GM11168 (cell line): ENCODE measurements around the gene CYB561D2.

ENCODE experiments used
- in situ Hi-C: fragments of 300-500 bp; cut with MboI; formaldehyde crosslinking; loops from one replicate; pipeline ENCODE4 v1.12.0; 2022; ENCODE audit warnings: low sequenced_read_pairs; ENCODE audit not compliant: unreplicated experiment

Gene CYB561D2

GRCh38 chr3:50340448-50341329 is 10.0 kb upstream of the CYB561D2 start, which contains the start of gene RASSF1:
TSS of gene RASSF1 (minus strand) at chr3:50340836. CDS start at chr3:50340805, 31 bp downstream.
- in situ Hi-C loops, result no loop called here

GRCh38 chr3:50341537-50341936 is 9.1 kb upstream of the CYB561D2 start:
- in situ Hi-C loops, result no loop called here

- in situ Hi-C loops, result no loop called here
Observed at GRCh38 chr3:50341996-50342650, 8.5 kb upstream of the CYB561D2 start.

- in situ Hi-C loops, result no loop called here
Observed at GRCh38 chr3:50342813-50343633, 7.6 kb upstream of the CYB561D2 start.

GRCh38 chr3:50345008-50345407 is 5.7 kb upstream of the CYB561D2 start:
- in situ Hi-C loops, result no loop called here

- in situ Hi-C loops, result no loop called here
Observed at GRCh38 chr3:50345586-50346234, 5.0 kb upstream of the CYB561D2 start, which contains the start of gene ZMYND10. TSS of gene ZMYND10 (minus strand) at chr3:50345732. CDS start at chr3:50345579, 153 bp downstream.

GRCh38 chr3:50347187-50347813 is 3.4 kb upstream of the CYB561D2 start:
- in situ Hi-C loops, result no loop called here

- in situ Hi-C loops, result no loop called here
Observed at GRCh38 chr3:50350213-50350526, 492 bp upstream of the CYB561D2 start.

- in situ Hi-C loops, result no loop called here
Observed at GRCh38 chr3:50351323-50351697, 648 bp downstream of the CYB561D2 start.

GRCh38 chr3:50352781-50353180 is 2.1 kb downstream of the CYB561D2 start:
- in situ Hi-C loops, result no loop called here

- in situ Hi-C loops, result no loop called here
Observed at GRCh38 chr3:50353245-50354004, 2.8 kb downstream of the CYB561D2 start.

GRCh38 chr3:50354186-50354764 is 3.6 kb downstream of the CYB561D2 start:
- in situ Hi-C loops, result no loop called here

- in situ Hi-C loops, result no loop called here
Observed at GRCh38 chr3:50354850-50355249, 4.2 kb downstream of the CYB561D2 start.

- in situ Hi-C loops, result no loop called here
Observed at GRCh38 chr3:50355829-50356552, 5.3 kb downstream of the CYB561D2 start.

GRCh38 chr3:50356553-50356952 is 5.9 kb downstream of the CYB561D2 start:
- in situ Hi-C loops, result no loop called here

- in situ Hi-C loops, result no loop called here
Observed at GRCh38 chr3:50357481-50357880, 6.8 kb downstream of the CYB561D2 start.

GRCh38 chr3:50358355-50358910 is 7.8 kb downstream of the CYB561D2 start:
- in situ Hi-C loops, result no loop called here
